Activated T-helper 1 cell treated with anti-CD3 and anti-CD28 coated beads, Interleukin-2, amount 50 U/mL, for 16 hours (primary cell): Measurements from ENCODE around the gene CXorf65.

ENCODE experiments used
- DNase-seq, 2 donors: peaks; one replicate each; pipeline ENCODE4 v3.0.0-alpha.2; 2020; ENCODE audit warnings: low read depth in 1 of 2, low spot score in 1 of 2

CXorf65 gene

GRCh38 chrX:71107245-71107644 lies 705 bp upstream of the CXorf65 start:
- DNase-seq = no peak

GRCh38 chrX:71105628-71106027 lies 912 bp downstream of the CXorf65 start:
- no peak for DNase-seq

GRCh38 chrX:71103110-71103983 lies 3.2 kb downstream of the CXorf65 start:
- DNase-seq = peak in 1 of 2 donors; percentile 26

- DNase-seq = no peak
These were observed 4.2 kb downstream of the CXorf65 start for GRCh38 chrX:71102292-71102691.

- DNase-seq = no peak
These were observed 5.7 kb downstream of the CXorf65 start for GRCh38 chrX:71100581-71101505.

GRCh38 chrX:71099736-71100135 lies 6.8 kb downstream of the CXorf65 start:
- no peak for DNase-seq

- DNase-seq = no peak
These were observed 7.5 kb downstream of the CXorf65 start for GRCh38 chrX:71098951-71099506.

GRCh38 chrX:71098302-71098701 lies 8.2 kb downstream of the CXorf65 start:
- peak; percentile 49 to 67 for DNase-seq

- no peak for DNase-seq
These were observed 9.8 kb downstream of the CXorf65 start for GRCh38 chrX:71096760-71097032.

GRCh38 chrX:71095981-71096759 lies 10.4 kb downstream of the CXorf65 start:
- DNase-seq = peak in 1 of 2 donors; percentile 42

- DNase-seq = peak; percentile 64 to 81
These were observed 11.0 kb downstream of the CXorf65 start, which contains the start of gene FOXO4 for GRCh38 chrX:71095555-71095980. FOXO4 (plus strand) TSS chrX:71095851; CDS start chrX:71096529, 678 bp downstream.

GRCh38 chrX:71095033-71095432 lies 11.5 kb downstream of the CXorf65 start:
- DNase-seq = no peak

GRCh38 chrX:71091263-71091662 lies 15.3 kb downstream of the CXorf65 start:
- no peak for DNase-seq

GRCh38 chrX:71085900-71086299 lies 20.6 kb downstream of the CXorf65 start:
- DNase-seq = no peak

GRCh38 chrX:71082822-71083221 lies 23.7 kb downstream of the CXorf65 start:
- DNase-seq = no peak

- no peak for DNase-seq
These were observed 24.4 kb downstream of the CXorf65 start for GRCh38 chrX:71082124-71082647.

GRCh38 chrX:71081330-71082123 lies 25.0 kb downstream of the CXorf65 start:
- DNase-seq = no peak

GRCh38 chrX:71070531-71070930 lies 36.0 kb downstream of the CXorf65 start:
- no peak for DNase-seq

- DNase-seq = peak; percentile 61 to 79
These were observed 38.3 kb downstream of the CXorf65 start, which contains the start of gene SNX12 for GRCh38 chrX:71068044-71068918. SNX12 (minus strand) TSS chrX:71068334; CDS start chrX:71068306, 28 bp downstream.
